Ovary (tissue), 3 donors: ENCODE measurements around the gene SETD1A.

Experiments used
- EP300 ChIP-seq: sonication (generic); formaldehyde crosslinking; IDR thresholded peaks from one replicate; pipeline ENCODE4 v1.6.1; 2017; ENCODE audit warnings: antibody characterized with exemption
- POLR2A ChIP-seq: fragments of 450-650 bp; IDR thresholded peaks from one replicate; pipeline ENCODE4 v1.6.1; 2017; ENCODE audit warnings: antibody characterized with exemption, mild to moderate bottlenecking, moderate library complexity
- TF ChIP-seq, protein P1 (sequence below), 3 donors: fragments of 450-650 bp in 2 of 3; fragments of 200-600 bp in 1 of 3; IDR thresholded peaks; one replicate each; pipeline versions ENCODE4 v1.5.1 to v1.8.0; 2016 to 2022; ENCODE audit warnings: antibody characterized with exemption in 3 of 3, mild to moderate bottlenecking in 1 of 3
- donor health status: DM: no; HTN: no; CAD: no.

DNA sequence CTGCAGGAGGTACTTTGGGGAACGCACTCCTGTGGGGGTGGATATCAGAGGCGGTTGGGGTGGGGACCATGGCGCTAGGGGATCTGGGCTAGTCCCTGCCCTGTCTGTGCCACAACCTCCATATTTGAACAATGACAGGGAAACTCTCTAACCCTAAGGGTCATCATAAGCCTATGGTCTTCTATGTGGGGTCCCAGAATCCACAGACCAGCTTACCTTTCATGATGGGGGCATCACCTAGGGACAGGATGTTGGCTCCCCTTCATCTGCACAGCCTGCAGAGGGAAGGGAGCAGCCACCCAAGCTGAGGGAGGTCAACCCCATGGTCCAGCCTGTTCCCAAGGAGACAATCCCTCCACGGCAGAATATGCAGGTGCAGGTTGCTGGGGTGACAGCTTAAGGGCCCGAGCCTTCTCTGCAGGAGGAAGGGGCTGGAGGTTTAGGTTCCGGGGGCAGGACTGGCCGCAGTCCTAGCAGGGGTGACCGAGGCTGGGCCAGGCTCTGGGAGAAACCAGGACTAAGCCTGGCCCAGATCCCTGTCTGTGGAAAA lies 7.0 kb upstream of the SETD1A start:
- TF ChIP-seq POLR2A (no peak), EP300 (no peak)
- TF ChIP-seq, protein P1, sequence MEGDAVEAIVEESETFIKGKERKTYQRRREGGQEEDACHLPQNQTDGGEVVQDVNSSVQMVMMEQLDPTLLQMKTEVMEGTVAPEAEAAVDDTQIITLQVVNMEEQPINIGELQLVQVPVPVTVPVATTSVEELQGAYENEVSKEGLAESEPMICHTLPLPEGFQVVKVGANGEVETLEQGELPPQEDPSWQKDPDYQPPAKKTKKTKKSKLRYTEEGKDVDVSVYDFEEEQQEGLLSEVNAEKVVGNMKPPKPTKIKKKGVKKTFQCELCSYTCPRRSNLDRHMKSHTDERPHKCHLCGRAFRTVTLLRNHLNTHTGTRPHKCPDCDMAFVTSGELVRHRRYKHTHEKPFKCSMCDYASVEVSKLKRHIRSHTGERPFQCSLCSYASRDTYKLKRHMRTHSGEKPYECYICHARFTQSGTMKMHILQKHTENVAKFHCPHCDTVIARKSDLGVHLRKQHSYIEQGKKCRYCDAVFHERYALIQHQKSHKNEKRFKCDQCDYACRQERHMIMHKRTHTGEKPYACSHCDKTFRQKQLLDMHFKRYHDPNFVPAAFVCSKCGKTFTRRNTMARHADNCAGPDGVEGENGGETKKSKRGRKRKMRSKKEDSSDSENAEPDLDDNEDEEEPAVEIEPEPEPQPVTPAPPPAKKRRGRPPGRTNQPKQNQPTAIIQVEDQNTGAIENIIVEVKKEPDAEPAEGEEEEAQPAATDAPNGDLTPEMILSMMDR (IDR thresholded peaks at IDR 0.05): no peak
